Neuronal stem cell (in vitro differentiated cells): ENCODE results near the gene ZGLP1.
A peak's percentile ranks its signal among the peaks of the same experiment; 100 is the strongest.

Source experiments
- DNase-seq: peaks from one replicate; pipeline ENCODE4 v3.0.0-alpha.2; 2013; ENCODE audit warnings: low spot score
- H2AFZ ChIP-seq: one replicate; pipeline ENCODE4 v1.6.1; 2013; ENCODE audit warnings: mild to moderate bottlenecking, low read length, inconsistent platforms
- H2AK5ac ChIP-seq: 2 replicates; pipeline ENCODE4 v1.6.1; 2013; ENCODE audit warnings: low read depth, mild to moderate bottlenecking, inconsistent platforms, low read length, moderate library complexity, mixed read lengths
- H2BK120ac ChIP-seq: 2 replicates; pipeline ENCODE4 v1.6.1; 2013; ENCODE audit warnings: low read depth, mild to moderate bottlenecking, inconsistent platforms, low read length, moderate library complexity, mixed read lengths
- H2BK12ac ChIP-seq: one replicate; pipeline ENCODE4 v1.6.1; 2013; ENCODE audit warnings: low read length, inconsistent platforms
- H2BK15ac ChIP-seq: 2 replicates; pipeline ENCODE4 v1.6.1; 2013; ENCODE audit warnings: mild to moderate bottlenecking, low read length, inconsistent platforms, mixed read lengths
- H2BK5ac ChIP-seq: one replicate; pipeline ENCODE4 v1.6.1; 2013; ENCODE audit warnings: inconsistent platforms, mild to moderate bottlenecking, low read length, moderate library complexity
- H3K14ac ChIP-seq: one replicate; pipeline ENCODE4 v1.6.1; 2013; ENCODE audit warnings: low read length, inconsistent platforms
- H3K18ac ChIP-seq: 2 replicates; pipeline ENCODE4 v1.6.1; 2013; ENCODE audit warnings: low read length, inconsistent platforms
- H3K23ac ChIP-seq: 2 replicates; pipeline ENCODE4 v1.6.1; 2013; ENCODE audit warnings: low read depth, mild to moderate bottlenecking, mixed read lengths, low read length, inconsistent platforms; ENCODE audit not compliant: poor library complexity
- H3K27ac ChIP-seq: replicated peaks from 3 replicates; pipeline ENCODE4 v1.5.1; 2013; ENCODE audit warnings: low read length, inconsistent platforms
- H3K27me3 ChIP-seq, 3 experiments: 2 replicates each; pipeline ENCODE4 v1.6.1; 2013; ENCODE audit warnings: low read length in 3 of 3, mild to moderate bottlenecking in 2 of 3, inconsistent platforms in 1 of 3, low read depth in 1 of 3, mixed read lengths in 1 of 3, moderate library complexity in 1 of 3; ENCODE audit not compliant: control insufficient read depth in 3 of 3, insufficient read depth in 3 of 3
- H3K36me3 ChIP-seq, 2 donors: replicated peaks in 1 of 2; 2 replicates each; pipeline ENCODE4 v1.6.1; 2013; ENCODE audit warnings: low read length in 2 of 2; ENCODE audit not compliant: control insufficient read depth in 2 of 2, insufficient read depth in 2 of 2
- H3K4ac ChIP-seq: 2 replicates; pipeline ENCODE4 v1.6.1; 2013; ENCODE audit warnings: inconsistent platforms, mild to moderate bottlenecking, low read length, moderate library complexity
- H3K4me1 ChIP-seq, 2 donors: 1 replicate in 1 of 2; 2 replicates in 1 of 2; pipeline ENCODE4 v1.6.1; 2013; ENCODE audit warnings: low read length in 2 of 2, low read depth in 1 of 2; ENCODE audit not compliant: control insufficient read depth in 2 of 2, insufficient read depth in 1 of 2
- H3K4me2 ChIP-seq: one replicate; pipeline ENCODE4 v1.6.1; 2013; ENCODE audit warnings: mild to moderate bottlenecking, low read length, inconsistent platforms; ENCODE audit not compliant: insufficient read depth, poor library complexity, severe bottlenecking
- H3K4me3 ChIP-seq, 2 donors: 2 replicates each; pipeline ENCODE4 v1.5.1; 2013; ENCODE audit warnings: low read length in 2 of 2, mild to moderate bottlenecking in 2 of 2, inconsistent platforms in 1 of 2, moderate library complexity in 1 of 2
- H3K79me1 ChIP-seq: one replicate; pipeline ENCODE4 v1.6.1; 2013; ENCODE audit warnings: low read depth, mild to moderate bottlenecking, inconsistent platforms, low read length, moderate library complexity
- H3K9ac ChIP-seq: one replicate; pipeline ENCODE4 v1.6.1; 2013; ENCODE audit warnings: mild to moderate bottlenecking, low read depth, low read length, inconsistent platforms; ENCODE audit not compliant: poor library complexity
- H3K9me3 ChIP-seq, 2 donors: replicated peaks in 1 of 2; 2 replicates each; pipeline versions ENCODE3 to v1.6.1; 2013; ENCODE audit warnings: low read length in 2 of 2, mild to moderate bottlenecking in 2 of 2, inconsistent platforms in 1 of 2, low read depth in 1 of 2, mixed read lengths in 1 of 2, moderate library complexity in 1 of 2; ENCODE audit not compliant: control insufficient read depth in 2 of 2, insufficient read depth in 1 of 2
- H4K8ac ChIP-seq: one replicate; pipeline ENCODE4 v1.6.1; 2013; ENCODE audit warnings: low read depth, mild to moderate bottlenecking, inconsistent platforms, low read length, moderate library complexity
- H4K91ac ChIP-seq: one replicate; pipeline ENCODE4 v1.6.1; 2013; ENCODE audit warnings: low read length, low read depth, mild to moderate bottlenecking, inconsistent platforms; ENCODE audit not compliant: poor library complexity
- WGBS, 2 donors: extraction: QIAGEN DNeasy Blood & Tissue Kit; methylation state at CpG; one replicate each; pipeline ENCODE4 v1.1.7; 2013; ENCODE audit warnings: missing lambda C conversion rate in 2 of 2, mixed read lengths in 1 of 2; ENCODE audit not compliant: insufficient read length in 2 of 2, insufficient replicate concordance in 1 of 2; ENCODE audit errors: extremely low coverage in 2 of 2; 5-methylcytosine and 5-hydroxymethylcytosine counted together

Gene ZGLP1

GRCh38 chr19:10274589-10274988, 35.0 kb downstream of the ZGLP1 start:
- H3K4ac ChIP-seq, result no peak overlapping the region
- H4K8ac ChIP-seq, result no peak overlapping the region
- no peak overlapping the region for H4K91ac ChIP-seq
- DNase-seq, result no peak
- peaks cover 0 to 30% (median 20%) of the 10 kb centered on the region in 3 experiments for H3K27me3 ChIP-seq
- H3K14ac ChIP-seq, result no peak overlapping the region
- H2BK120ac ChIP-seq, result no peak overlapping the region
- H2BK12ac ChIP-seq, result no peak overlapping the region
- no CpG with 5 or more reads among the region's 10 CpGs for WGBS, 2 donors
- no peak overlapping the region for H3K23ac ChIP-seq
- no peak overlapping the region for H2BK15ac ChIP-seq
- H3K4me3 ChIP-seq, result no peak overlapping the region
- no peak overlapping the region for H2AK5ac ChIP-seq
- H2AFZ ChIP-seq, result no peak overlapping the region
- H3K9ac ChIP-seq, result peak overlapping the region; percentile 12
- peaks cover 0 to 29% of the 10 kb centered on the region in 2 donors for H3K36me3 ChIP-seq
- no peak overlapping the region for H2BK5ac ChIP-seq
- no peak overlapping the region for H3K27ac ChIP-seq
- no peaks in the 10 kb centered on the region for H3K9me3 ChIP-seq
- H3K4me2 ChIP-seq, result no peak overlapping the region
- no peak overlapping the region for H3K18ac ChIP-seq
- no peaks in the 10 kb centered on the region for H3K79me1 ChIP-seq
- peaks cover 8 to 16% of the 10 kb centered on the region in 2 donors for H3K4me1 ChIP-seq

- peaks cover 0 to 13% of the 10 kb centered on the region in 2 donors for H3K36me3 ChIP-seq
- H3K9ac ChIP-seq, result no peak overlapping the region
- no peak overlapping the region for H3K27ac ChIP-seq
- H3K18ac ChIP-seq, result no peak overlapping the region
- peaks cover 0 to 31% (median 20%) of the 10 kb centered on the region in 3 experiments for H3K27me3 ChIP-seq
- H3K9me3 ChIP-seq, result no peaks in the 10 kb centered on the region
- H2BK5ac ChIP-seq, result no peak overlapping the region
- no peak overlapping the region for H3K4ac ChIP-seq
- H3K4me3 ChIP-seq, result peak overlapping the region in 1 of 2 donors; percentile 50
- no peak overlapping the region for H2BK120ac ChIP-seq
- peak overlapping the region; percentile 93 for H2AFZ ChIP-seq
- H3K4me1 ChIP-seq, result peaks cover 8 to 18% of the 10 kb centered on the region in 2 donors
- WGBS, 2 donors, result no CpG with 5 or more reads among the region's 12 CpGs
- no peak overlapping the region for H4K91ac ChIP-seq
- peak overlapping the region; percentile 16 for H2BK12ac ChIP-seq
- peak overlapping the region; percentile 99 for H2BK15ac ChIP-seq
- no peak overlapping the region for H3K14ac ChIP-seq
- no peak overlapping the region for H3K4me2 ChIP-seq
- no peak for DNase-seq
- H3K23ac ChIP-seq, result peak overlapping the region; percentile 52
- H4K8ac ChIP-seq, result no peak overlapping the region
- H3K79me1 ChIP-seq, result no peaks in the 10 kb centered on the region
- peak overlapping the region; percentile 52 for H2AK5ac ChIP-seq
These were observed 38.0 kb downstream of the ZGLP1 start for GRCh38 chr19:10271543-10272086.

- Histone ChIP-seq H3K9me3 (no peaks in the 10 kb centered on the region), H3K14ac (peak within 1 kb of the TSS; percentile 82), H3K18ac (peak within 1 kb of the TSS; percentile 94), H3K36me3 (peaks cover 0 to 10% of the 10 kb centered on the region in 2 donors), H3K27me3 (peaks cover 0 to 31% (median 20%) of the 10 kb centered on the region in 3 experiments), H2BK5ac (peak within 1 kb of the TSS; percentile 44), H2AK5ac (peak within 1 kb of the TSS; percentile 91), H3K9ac (peak within 1 kb of the TSS; percentile 70), H3K79me1 (no peaks in the 10 kb centered on the region), H3K4me3 (peak within 1 kb of the TSS; percentile 37 to 50), H3K4me1 (peaks cover 8 to 18% of the 10 kb centered on the region in 2 donors), H2BK120ac (no peak within 1 kb of the TSS), H3K4me2 (peak within 1 kb of the TSS; percentile 69), H3K23ac (peak within 1 kb of the TSS; percentile 93), H2BK12ac (peak within 1 kb of the TSS; percentile 86), H4K8ac (no peak within 1 kb of the TSS), H2BK15ac (peak within 1 kb of the TSS; percentile 99), H3K4ac (no peak within 1 kb of the TSS), H2AFZ (peak within 1 kb of the TSS; percentile 93), H3K27ac (no peak within 1 kb of the TSS), H4K91ac (peak within 1 kb of the TSS; percentile 72)
- no CpG with 5 or more reads among the region's 51 CpGs for whole genome bisulfite sequencing, 2 donors
- no peak for DNase-seq
These were observed 38.8 kb downstream of the ZGLP1 start, which contains the start of gene ICAM1 for GRCh38 chr19:10270616-10271394. Gene ICAM1, plus strand, starts transcription at chr19:10271120. Its CDS starts 40 bp downstream, at chr19:10271160.

GRCh38 chr19:10270180-10270615, 39.4 kb downstream of the ZGLP1 start:
- Histone ChIP-seq H2BK12ac (peak overlapping the region; percentile 86), H2AFZ (peak overlapping the region; percentile 93), H3K14ac (peak overlapping the region; percentile 38), H2BK5ac (peak overlapping the region; percentile 44), H3K36me3 (peaks cover 0 to 7% of the 10 kb centered on the region in 2 donors), H3K4me3 (peak overlapping the region; percentile 37 to 50), H3K23ac (peak overlapping the region; percentile 93), H2BK120ac (no peak overlapping the region), H3K4me1 (peaks cover 8 to 18% of the 10 kb centered on the region in 2 donors), H3K4me2 (peak overlapping the region; percentile 58), H3K18ac (peak overlapping the region; percentile 94), H3K4ac (no peak overlapping the region), H2AK5ac (peak overlapping the region; percentile 91), H4K91ac (peak overlapping the region; percentile 72), H3K9me3 (no peaks in the 10 kb centered on the region), H2BK15ac (peak overlapping the region; percentile 46), H4K8ac (no peak overlapping the region), H3K9ac (peak overlapping the region; percentile 50), H3K79me1 (no peaks in the 10 kb centered on the region), H3K27me3 (peaks cover 0 to 31% (median 20%) of the 10 kb centered on the region in 3 experiments), H3K27ac (no peak overlapping the region)
- whole genome bisulfite sequencing, 2 donors, result no CpG with 5 or more reads among the region's 37 CpGs
- DNase-seq, result no peak
